ENCODE data around the gene HJV. TPM values are rescaled to one million over a fixed set of nuclear protein-coding genes. Genes with fewer than 3 reads are reported as not detected.

The HJV gene
- total RNA-seq, 3 donors from 2014 or later = not detected

- no peak overlapping the region for H3K4me3 ChIP-seq
- intact Hi-C loops (cut with DNase I, micrococcal nuclease) = no loop called here
- ATAC-seq (no peak), DNase-seq (no peak)
- H3K9me3 ChIP-seq = no peaks in the 10 kb centered on the region
- H3K4me1 ChIP-seq (ENCODE audit: low read depth) = peaks cover 51% of the 10 kb centered on the region
- no peak for TF ChIP-seq CTCF (IDR thresholded peaks at IDR 0.05)
- H3K36me3 ChIP-seq (ENCODE audit: low read depth) = no peaks in the 10 kb centered on the region
Measured at GRCh38 chr1:145985129-145985501, 36.4 kb downstream of the HJV start.

- TF ChIP-seq CTCF (IDR thresholded peaks at IDR 0.05) = no peak
- ATAC-seq (no peak), DNase-seq (peak in 1 of 3 donors; percentile 45)
- H3K4me1 ChIP-seq (ENCODE audit: low read depth) = peaks cover 59% of the 10 kb centered on the region
- no peaks in the 10 kb centered on the region for H3K9me3 ChIP-seq
- no peaks in the 10 kb centered on the region for H3K36me3 ChIP-seq (ENCODE audit: low read depth)
- no peak overlapping the region for H3K4me3 ChIP-seq
- intact Hi-C loops (cut with DNase I, micrococcal nuclease) = no loop called here
Measured at GRCh38 chr1:145983960-145984830, 37.3 kb downstream of the HJV start.

- TF ChIP-seq CTCF (IDR thresholded peaks at IDR 0.05) = no peak
- intact Hi-C loops (cut with DNase I, micrococcal nuclease) = no loop called here
- ATAC-seq (peak; percentile 5), DNase-seq (peak in 1 of 3 donors; percentile 69)
- H3K4me3 ChIP-seq = no peak overlapping the region
- H3K36me3 ChIP-seq (ENCODE audit: low read depth) = no peaks in the 10 kb centered on the region
- no peaks in the 10 kb centered on the region for H3K9me3 ChIP-seq
- H3K4me1 ChIP-seq (ENCODE audit: low read depth) = peaks cover 68% of the 10 kb centered on the region
Measured at GRCh38 chr1:145983206-145983675, 38.3 kb downstream of the HJV start.

- H3K9me3 ChIP-seq = no peaks in the 10 kb centered on the region
- H3K36me3 ChIP-seq (ENCODE audit: low read depth) = no peaks in the 10 kb centered on the region
- peaks cover 79% of the 10 kb centered on the region for H3K4me1 ChIP-seq (ENCODE audit: low read depth)
- H3K4me3 ChIP-seq = no peak overlapping the region
- intact Hi-C loops (cut with DNase I, micrococcal nuclease) = no loop called here
- no peak for DNase-seq
- no peak for ATAC-seq
- no peak for TF ChIP-seq CTCF (IDR thresholded peaks at IDR 0.05)
Measured at GRCh38 chr1:145982010-145982723, 39.4 kb downstream of the HJV start.

- Histone ChIP-seq H3K36me3 (ENCODE audit: low read depth) (no peaks in the 10 kb centered on the region), H3K4me1 (ENCODE audit: low read depth) (peaks cover 68% of the 10 kb centered on the region), H3K4me3 (no peak overlapping the region), H3K9me3 (no peaks in the 10 kb centered on the region)
- no peak for TF ChIP-seq CTCF (IDR thresholded peaks at IDR 0.05)
- DNase-seq = no peak
- ATAC-seq = no peak
- intact Hi-C loops (cut with DNase I, micrococcal nuclease) = no loop called here
Measured at GRCh38 chr1:145980457-145980994, 41.0 kb downstream of the HJV start.

Data from mucosa of descending colon (tissue), 3 donors.